ENCODE measurements around the gene MAP3K5. TPM values are rescaled to one million over a fixed set of nuclear protein-coding genes. Genes with fewer than 3 reads are reported as not detected.

MAP3K5 gene
- total and polyA plus RNA-seq, 2 donors (not counting 3 experiments of a cell fraction or from before 2014, with no cell fraction given), result 1.5 to 7.0 TPM

DNA sequence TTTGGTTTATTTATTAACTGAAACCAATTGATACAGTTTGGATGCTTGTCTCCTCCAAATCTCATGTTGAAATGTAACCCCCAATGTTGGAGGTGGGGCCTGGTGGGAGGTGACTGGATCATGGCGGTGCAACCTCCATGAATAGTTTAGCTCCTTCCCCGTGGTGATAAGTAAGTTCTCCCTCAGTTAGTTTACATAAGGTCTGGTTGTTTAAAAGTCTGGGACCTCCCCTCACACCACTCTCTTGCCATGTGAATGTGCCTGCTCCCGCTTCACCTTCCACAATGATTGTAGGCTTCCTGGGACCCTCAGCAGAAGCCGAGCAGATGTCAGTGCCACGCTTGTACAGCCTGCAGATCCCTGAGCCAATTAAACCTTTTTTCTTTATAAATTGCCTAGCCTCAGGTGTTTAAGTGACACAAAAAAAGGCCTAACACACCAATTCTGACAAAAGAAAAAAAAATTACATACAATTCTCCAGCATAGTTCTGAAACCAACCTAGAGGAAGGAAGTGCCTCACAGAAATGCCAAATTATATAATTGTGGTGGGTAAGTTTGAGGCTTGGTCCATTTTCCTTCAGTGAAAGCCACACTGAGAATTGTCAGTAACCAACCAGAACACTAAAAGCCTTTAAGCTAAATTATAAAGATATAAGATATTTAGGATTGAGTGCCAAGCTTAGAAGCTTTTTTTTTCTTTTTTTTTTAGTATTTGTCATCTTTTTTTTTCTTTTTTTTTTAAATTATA, 257.1 kb downstream of the MAP3K5 start:
- Histone ChIP-seq H3K9me1 (replicated peaks; ENCODE audit: control insufficient read depth, extremely low read depth, insufficient read depth, low read length) (no peaks in the 10 kb centered on the region), H3K27ac (ENCODE audit: insufficient read depth, low read depth, low read length) (no peak overlapping the region), H3K36me3 (ENCODE audit: control insufficient read depth in 2 of 2, extremely low read depth in 1 of 2, insufficient read depth in 2 of 2, low read length in 2 of 2) (no peaks in the 10 kb centered on the region), H2AFZ (ENCODE audit: low read depth, low read length) (no peak overlapping the region), H3K9me3 (replicated peaks; ENCODE audit: control insufficient read depth, insufficient read depth, low read length) (no peaks in the 10 kb centered on the region), H3K4me1 (ENCODE audit: control insufficient read depth, extremely low read depth, insufficient read depth, low read length) (no peaks in the 10 kb centered on the region), H3K4me3 (replicated peaks in 1 of 3; ENCODE audit: insufficient read depth in 1 of 3, low read depth in 1 of 3, low read length in 3 of 3) (no peak overlapping the region), H4K20me1 (replicated peaks; ENCODE audit: control insufficient read depth, extremely low read depth, insufficient read depth, low read length) (no peaks in the 10 kb centered on the region), H3K4me2 (ENCODE audit: insufficient read depth, low read length) (no peak overlapping the region), H3K27me3 (ENCODE audit: control insufficient read depth in 2 of 2, insufficient read depth in 2 of 2, low read length in 2 of 2) (peaks cover 7 to 14% of the 10 kb centered on the region in 2 experiments), H3K9ac (replicated peaks; ENCODE audit: extremely low read depth, insufficient read depth, low read length) (no peak overlapping the region), H3K79me2 (ENCODE audit: control insufficient read depth, insufficient read depth, low read length) (no peaks in the 10 kb centered on the region)
- FAIRE-seq (no peak), DNase-seq (ENCODE audit: low read depth, low spot score) (no peak)
- dilution Hi-C loops (cut with MboI; ENCODE audit: extremely low pct_ligation_motif_present, low sequenced_read_pairs) (no loop called here), intact Hi-C loops (cut with micrococcal nuclease) (no loop called here)
- no peak for TF ChIP-seq JUN (IDR thresholded peaks at IDR 0.05; ENCODE audit: borderline replicate concordance, insufficient read depth, insufficient read length, low read depth)
- TF ChIP-seq POLR2AphosphoS5 (IDR thresholded peaks at IDR 0.05; ENCODE audit: insufficient read depth, low read depth, low read length), result no peak
- no peak for TF ChIP-seq EZH2 (IDR thresholded peaks at IDR 0.05; ENCODE audit: borderline replicate concordance, low read depth, low read length, severe bottlenecking)
- no TSS peak for BruUV-seq (replicated peaks)
- ChIA-PET CTCF (no interaction called here), POLR2A (no interaction called here)

GRCh38 chr6:136534268-136534667, 258.0 kb downstream of the MAP3K5 start:
- ChIA-PET CTCF (no interaction called here), POLR2A (no interaction called here)
- no peak overlapping the region for H2AFZ ChIP-seq (ENCODE audit: low read depth, low read length)
- no TSS peak for BruUV-seq (replicated peaks)
- FAIRE-seq, result no peak
- no peak overlapping the region for H3K9ac ChIP-seq (replicated peaks; ENCODE audit: extremely low read depth, insufficient read depth, low read length)
- H3K4me3 ChIP-seq (replicated peaks in 1 of 3; ENCODE audit: insufficient read depth in 1 of 3, low read depth in 1 of 3, low read length in 3 of 3), result no peak overlapping the region
- no peak for TF ChIP-seq MYC (IDR thresholded peaks at IDR 0.05; ENCODE audit: low read depth, low read length)
- no peak for TF ChIP-seq EZH2 (IDR thresholded peaks at IDR 0.05; ENCODE audit: borderline replicate concordance, low read depth, low read length, severe bottlenecking)
- TF ChIP-seq CTCF (IDR thresholded peaks at IDR 0.05; ENCODE audit: extremely low read depth in 1 of 2, insufficient read depth in 1 of 2, low read depth in 1 of 2, low read length in 2 of 2), result no peak
- TF ChIP-seq JUN (IDR thresholded peaks at IDR 0.05; ENCODE audit: borderline replicate concordance, insufficient read depth, insufficient read length, low read depth), result no peak
- TF ChIP-seq MAX (IDR thresholded peaks at IDR 0.05; ENCODE audit: insufficient read depth, insufficient read length), result no peak
- no peak for TF ChIP-seq FOS (IDR thresholded peaks at IDR 0.05; ENCODE audit: borderline replicate concordance, insufficient read depth, low read length)
- no peak for TF ChIP-seq GATA2 (IDR thresholded peaks at IDR 0.05; ENCODE audit: insufficient read depth, insufficient read length, low read depth, low read length)
- no peak for TF ChIP-seq POLR2A (IDR thresholded peaks at IDR 0.05; ENCODE audit: low read depth, low read length)
- TF ChIP-seq POLR2AphosphoS5 (IDR thresholded peaks at IDR 0.05; ENCODE audit: insufficient read depth, low read depth, low read length), result no peak
- no peaks in the 10 kb centered on the region for H3K79me2 ChIP-seq (ENCODE audit: control insufficient read depth, insufficient read depth, low read length)
- peaks cover 7 to 14% of the 10 kb centered on the region in 2 experiments for H3K27me3 ChIP-seq (ENCODE audit: control insufficient read depth in 2 of 2, insufficient read depth in 2 of 2, low read length in 2 of 2)
- H3K9me3 ChIP-seq (replicated peaks; ENCODE audit: control insufficient read depth, insufficient read depth, low read length), result no peaks in the 10 kb centered on the region
- no peaks in the 10 kb centered on the region for H3K4me1 ChIP-seq (ENCODE audit: control insufficient read depth, extremely low read depth, insufficient read depth, low read length)
- intact Hi-C loops (cut with micrococcal nuclease), result no loop called here
- dilution Hi-C loops (cut with MboI; ENCODE audit: extremely low pct_ligation_motif_present, low sequenced_read_pairs), result no loop called here
- no peak for DNase-seq (ENCODE audit: low read depth, low spot score)
- H4K20me1 ChIP-seq (replicated peaks; ENCODE audit: control insufficient read depth, extremely low read depth, insufficient read depth, low read length), result no peaks in the 10 kb centered on the region
- no peak overlapping the region for H3K4me2 ChIP-seq (ENCODE audit: insufficient read depth, low read length)
- H3K27ac ChIP-seq (ENCODE audit: insufficient read depth, low read depth, low read length), result no peak overlapping the region
- no peaks in the 10 kb centered on the region for H3K36me3 ChIP-seq (ENCODE audit: control insufficient read depth in 2 of 2, extremely low read depth in 1 of 2, insufficient read depth in 2 of 2, low read length in 2 of 2)
- no peaks in the 10 kb centered on the region for H3K9me1 ChIP-seq (replicated peaks; ENCODE audit: control insufficient read depth, extremely low read depth, insufficient read depth, low read length)

All from endothelial cell of umbilical vein (primary cell).